D721Med (cell line): ENCODE data around the gene SNRPF.

Source experiments
- DNase-seq: peaks from one replicate; pipeline ENCODE4 v3.0.0; 2011; ENCODE audit warnings: low spot score; ENCODE audit not compliant: insufficient read length
- FAIRE-seq: peaks from 2 replicates; lab custom pipeline; 2011; peaks lifted over from hg19 to GRCh38; lab: Jason Lieb, UNC
- TF ChIP-seq, protein P1 (sequence below): IDR thresholded peaks from 2 replicates; pipeline ENCODE4 v1.5.1; 2012; ENCODE audit warnings: mild to moderate bottlenecking, control low read depth; ENCODE audit not compliant: insufficient read depth; ENCODE audit errors: missing control alignments

The SNRPF gene

DNA sequence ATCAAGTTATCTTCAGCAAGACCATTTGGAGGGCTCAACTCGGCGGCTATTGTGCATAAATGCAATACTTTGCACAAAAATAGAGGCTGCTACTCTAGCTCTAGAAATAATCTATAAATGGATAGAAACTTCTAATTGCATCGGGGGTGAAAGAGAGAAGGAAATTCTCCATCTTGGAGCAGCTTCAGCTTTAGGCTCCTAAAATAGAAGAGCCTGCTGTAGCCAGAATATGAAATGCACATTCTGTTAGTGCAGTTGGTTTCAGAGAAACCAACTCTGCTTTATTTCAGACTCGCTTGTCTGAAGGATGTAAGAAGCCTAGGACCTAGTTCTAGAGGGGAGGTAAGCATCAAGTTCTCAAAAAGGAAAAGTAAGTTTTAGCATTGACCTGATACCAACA, 38.1 kb downstream of the SNRPF start:
- DNase-seq (no peak), FAIRE-seq (no peak)
- TF ChIP-seq, protein P1, sequence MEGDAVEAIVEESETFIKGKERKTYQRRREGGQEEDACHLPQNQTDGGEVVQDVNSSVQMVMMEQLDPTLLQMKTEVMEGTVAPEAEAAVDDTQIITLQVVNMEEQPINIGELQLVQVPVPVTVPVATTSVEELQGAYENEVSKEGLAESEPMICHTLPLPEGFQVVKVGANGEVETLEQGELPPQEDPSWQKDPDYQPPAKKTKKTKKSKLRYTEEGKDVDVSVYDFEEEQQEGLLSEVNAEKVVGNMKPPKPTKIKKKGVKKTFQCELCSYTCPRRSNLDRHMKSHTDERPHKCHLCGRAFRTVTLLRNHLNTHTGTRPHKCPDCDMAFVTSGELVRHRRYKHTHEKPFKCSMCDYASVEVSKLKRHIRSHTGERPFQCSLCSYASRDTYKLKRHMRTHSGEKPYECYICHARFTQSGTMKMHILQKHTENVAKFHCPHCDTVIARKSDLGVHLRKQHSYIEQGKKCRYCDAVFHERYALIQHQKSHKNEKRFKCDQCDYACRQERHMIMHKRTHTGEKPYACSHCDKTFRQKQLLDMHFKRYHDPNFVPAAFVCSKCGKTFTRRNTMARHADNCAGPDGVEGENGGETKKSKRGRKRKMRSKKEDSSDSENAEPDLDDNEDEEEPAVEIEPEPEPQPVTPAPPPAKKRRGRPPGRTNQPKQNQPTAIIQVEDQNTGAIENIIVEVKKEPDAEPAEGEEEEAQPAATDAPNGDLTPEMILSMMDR, result no peak

GRCh38 chr12:95898081-95898480, 39.3 kb downstream of the SNRPF start:
- TF ChIP-seq, protein P1, result no peak
- FAIRE-seq (no peak), DNase-seq (no peak)

DNA sequence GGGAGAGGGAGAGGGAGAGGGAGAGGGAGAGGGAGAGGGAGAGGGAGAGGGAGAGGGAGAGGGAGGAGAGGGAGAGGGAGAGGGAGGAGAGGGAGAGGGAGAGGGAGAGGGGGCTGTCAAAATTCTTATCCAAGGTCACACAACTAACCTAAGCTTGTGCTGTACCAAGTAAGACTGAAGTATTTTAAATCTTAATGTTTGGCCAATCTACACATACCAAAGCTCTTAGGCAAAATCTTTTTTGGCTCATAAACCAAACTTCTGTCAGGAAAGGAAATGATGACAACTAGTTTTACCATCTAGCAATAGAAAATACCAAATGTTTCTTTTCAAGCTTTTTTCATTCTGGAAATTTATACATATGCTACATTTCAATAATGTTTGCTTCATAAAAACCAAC, 49.8 kb downstream of the SNRPF start:
- DNase-seq (no peak), FAIRE-seq (no peak)
- TF ChIP-seq, protein P1, result no peak

GRCh38 chr12:95909871-95910270, 51.1 kb downstream of the SNRPF start:
- TF ChIP-seq, protein P1, result no peak
- DNase-seq (no peak), FAIRE-seq (no peak)
